Mesothelial cell of epicardium (in vitro differentiated cells): ENCODE data around the gene TSC22D4. TPM values are rescaled to one million over a fixed set of nuclear protein-coding genes. Genes with fewer than 3 reads are reported as not detected.

Source experiments
- DNase-seq, 2 experiments: peaks; one replicate each; pipeline ENCODE4 v3.0.0; 2021; ENCODE audit warnings: low spot score in 2 of 2; ENCODE audit not compliant: unreplicated experiment in 2 of 2
- H3K27ac Mint-ChIP-seq: 2 replicates; pipeline ENCODE4 v1.8.0; 2021; ENCODE audit warnings: mixed read lengths
- H3K27me3 Mint-ChIP-seq: 2 replicates; pipeline ENCODE4 v1.8.0; 2021; ENCODE audit warnings: low read depth, mixed read lengths
- H3K36me3 Mint-ChIP-seq: 2 replicates; pipeline ENCODE4 v1.8.0; 2021; ENCODE audit warnings: mixed read lengths
- H3K4me1 Mint-ChIP-seq: 2 replicates; pipeline ENCODE4 v1.8.0; 2021; ENCODE audit warnings: mixed read lengths
- H3K4me3 Mint-ChIP-seq: 2 replicates; pipeline ENCODE4 v1.8.0; 2021; ENCODE audit warnings: mild to moderate bottlenecking, moderate library complexity, mixed read lengths
- H3K9me3 Mint-ChIP-seq: 2 replicates; pipeline ENCODE4 v1.8.0; 2021; ENCODE audit warnings: mixed read lengths
- total RNA-seq: library from RNA; stranded (reverse); gene quantifications from 3 replicates; pipeline ENCODE4 v1.2.1, GENCODE V29; 2021
- TF ChIP-seq, protein P1 (sequence below): fragments of 200-600 bp; sonication (generic); IDR thresholded peaks from one replicate; pipeline ENCODE4 v1.5.0; 2021; ENCODE audit warnings: antibody characterized with exemption; ENCODE audit not compliant: unreplicated experiment

The TSC22D4 gene
- total RNA-seq, 1 donor from 2014 or later: 52.4 TPM

DNA sequence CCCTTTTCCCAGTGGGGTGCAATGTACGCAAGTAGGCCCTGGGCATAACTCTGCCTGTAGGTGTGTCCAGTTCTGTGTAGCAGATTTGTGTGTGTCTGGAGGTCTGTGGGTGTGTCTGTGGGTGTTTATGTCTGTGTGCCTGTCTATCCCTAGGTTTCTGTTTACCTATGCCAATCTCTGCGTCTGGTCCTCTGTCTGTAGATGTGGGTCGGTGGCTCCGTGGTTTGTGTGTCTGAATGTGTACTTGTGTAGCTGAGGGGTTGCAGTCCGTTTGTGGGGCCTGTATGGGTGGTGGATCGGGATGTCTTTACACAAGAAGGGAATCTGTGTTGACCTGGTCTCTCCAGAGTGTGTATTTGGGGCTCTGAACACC, 5.6 kb upstream of the TSC22D4 start:
- peak overlapping the region; percentile 49 for H3K27ac Mint-ChIP-seq
- peaks cover 31% of the 10 kb centered on the region for H3K4me1 Mint-ChIP-seq
- H3K27me3 Mint-ChIP-seq: no peaks in the 10 kb centered on the region
- H3K9me3 Mint-ChIP-seq: no peaks in the 10 kb centered on the region
- TF ChIP-seq, protein P1, sequence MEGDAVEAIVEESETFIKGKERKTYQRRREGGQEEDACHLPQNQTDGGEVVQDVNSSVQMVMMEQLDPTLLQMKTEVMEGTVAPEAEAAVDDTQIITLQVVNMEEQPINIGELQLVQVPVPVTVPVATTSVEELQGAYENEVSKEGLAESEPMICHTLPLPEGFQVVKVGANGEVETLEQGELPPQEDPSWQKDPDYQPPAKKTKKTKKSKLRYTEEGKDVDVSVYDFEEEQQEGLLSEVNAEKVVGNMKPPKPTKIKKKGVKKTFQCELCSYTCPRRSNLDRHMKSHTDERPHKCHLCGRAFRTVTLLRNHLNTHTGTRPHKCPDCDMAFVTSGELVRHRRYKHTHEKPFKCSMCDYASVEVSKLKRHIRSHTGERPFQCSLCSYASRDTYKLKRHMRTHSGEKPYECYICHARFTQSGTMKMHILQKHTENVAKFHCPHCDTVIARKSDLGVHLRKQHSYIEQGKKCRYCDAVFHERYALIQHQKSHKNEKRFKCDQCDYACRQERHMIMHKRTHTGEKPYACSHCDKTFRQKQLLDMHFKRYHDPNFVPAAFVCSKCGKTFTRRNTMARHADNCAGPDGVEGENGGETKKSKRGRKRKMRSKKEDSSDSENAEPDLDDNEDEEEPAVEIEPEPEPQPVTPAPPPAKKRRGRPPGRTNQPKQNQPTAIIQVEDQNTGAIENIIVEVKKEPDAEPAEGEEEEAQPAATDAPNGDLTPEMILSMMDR: no peak
- peak overlapping the region; percentile 75 for H3K4me3 Mint-ChIP-seq
- H3K36me3 Mint-ChIP-seq: peaks cover 2% of the 10 kb centered on the region
- DNase-seq: no peak

DNA sequence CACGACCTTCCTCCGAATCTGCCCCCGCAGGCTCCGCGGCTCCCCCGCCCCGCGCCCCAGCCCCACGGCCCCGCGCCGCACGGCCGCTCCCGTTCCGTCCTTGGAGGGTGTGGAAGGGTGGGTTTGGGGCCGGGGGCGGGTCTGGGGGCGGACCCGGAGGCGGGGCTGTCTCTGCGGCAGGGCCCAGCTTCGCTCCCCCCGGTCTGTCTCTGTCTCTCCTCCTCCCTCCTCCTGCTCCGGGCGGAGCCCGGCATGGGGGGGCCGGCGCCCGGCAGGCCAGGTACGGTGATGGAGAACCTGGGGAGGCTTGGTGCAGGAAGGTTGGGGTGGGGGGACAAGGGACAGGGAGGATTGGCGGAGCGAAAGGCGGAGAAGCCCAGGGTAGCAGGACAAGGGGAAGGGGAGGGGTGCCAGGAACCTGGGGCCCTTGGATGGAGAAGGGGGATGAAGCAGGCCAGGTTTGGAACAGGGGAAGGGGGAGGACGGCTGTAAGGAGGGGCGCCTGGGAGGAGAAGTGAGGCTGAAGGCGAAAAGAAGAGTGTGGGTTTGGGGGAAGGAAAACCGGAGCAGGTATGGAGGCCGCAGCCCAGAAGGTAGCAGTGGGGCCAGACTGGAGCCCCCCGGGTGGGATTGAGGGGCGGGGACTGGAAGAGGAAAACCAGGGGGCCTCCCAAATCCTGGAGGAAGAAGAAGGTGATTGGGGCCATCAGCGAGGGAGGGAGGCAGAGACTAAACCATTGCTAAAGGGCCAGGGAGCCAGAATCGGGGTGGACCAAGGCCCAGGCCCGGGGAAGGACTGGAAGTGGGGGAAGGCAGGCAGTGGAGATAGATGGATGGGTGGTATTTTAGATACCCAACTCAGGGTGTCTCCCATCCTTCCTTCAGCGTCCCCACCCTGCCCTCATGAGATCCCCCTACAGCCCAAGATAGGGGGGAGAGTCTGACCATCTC, 5.0 kb upstream of the TSC22D4 start, which contains the start of gene NYAP1:
NYAP1 (plus strand) TSS at position 206 of the 951 bp plus-strand sequence. CDS start 1,385 bp downstream, outside the sequence.
- TF ChIP-seq, protein P1: no peak
- Mint-ChIP-seq H3K4me1 (peaks cover 31% of the 10 kb centered on the region), H3K27me3 (no peaks in the 10 kb centered on the region)

DNA sequence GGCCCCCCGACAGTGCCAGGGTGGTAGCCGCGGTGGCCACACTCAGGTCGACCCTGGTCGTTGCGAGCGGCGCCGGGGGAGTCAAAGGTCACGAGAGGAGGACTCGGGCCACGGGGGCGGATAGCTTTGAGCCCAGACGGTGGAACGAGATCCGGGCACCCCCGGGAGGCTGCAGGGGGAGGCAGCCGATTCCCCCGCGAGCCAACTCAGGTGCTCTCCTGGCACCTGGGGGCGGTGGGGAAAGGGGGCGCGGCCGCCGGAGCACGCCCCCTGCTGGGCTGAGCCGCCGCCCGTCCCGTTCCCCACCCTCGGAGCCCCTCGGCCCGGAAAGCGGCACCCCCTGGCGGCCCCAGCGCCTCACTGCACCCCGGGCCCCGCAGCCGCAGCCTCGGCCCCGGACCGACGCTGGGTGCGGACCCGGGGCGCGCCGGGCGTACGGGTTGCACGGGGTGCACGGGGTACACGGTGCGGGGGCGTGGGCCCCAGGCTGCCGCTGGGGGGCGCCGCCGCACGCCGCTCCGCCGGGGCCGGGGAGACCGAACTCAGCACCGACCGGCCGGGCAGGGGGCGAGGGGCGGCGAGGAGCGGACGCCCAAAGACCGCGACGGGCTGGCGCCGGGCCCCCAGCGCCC, 4.2 kb upstream of the TSC22D4 start:
- DNase-seq: peak; percentile 78 to 95
- Mint-ChIP-seq H3K27me3 (no peaks in the 10 kb centered on the region), H3K36me3 (peaks cover 2% of the 10 kb centered on the region), H3K4me3 (peak overlapping the region; percentile 81), H3K9me3 (no peaks in the 10 kb centered on the region), H3K4me1 (peaks cover 31% of the 10 kb centered on the region), H3K27ac (peak overlapping the region; percentile 73)
- TF ChIP-seq, protein P1: peak; percentile 98

More for the DNA sequence above, 5.0 kb upstream of the TSC22D4 start, which contains the start of gene NYAP1:
- H3K4me3 Mint-ChIP-seq: peak within 1 kb of the TSS; percentile 81
- peak within 1 kb of the TSS; percentile 79 for H3K27ac Mint-ChIP-seq
- H3K9me3 Mint-ChIP-seq: no peaks in the 10 kb centered on the region
- peak; percentile 65 to 73 for DNase-seq
- peaks cover 2% of the 10 kb centered on the region for H3K36me3 Mint-ChIP-seq

DNA sequence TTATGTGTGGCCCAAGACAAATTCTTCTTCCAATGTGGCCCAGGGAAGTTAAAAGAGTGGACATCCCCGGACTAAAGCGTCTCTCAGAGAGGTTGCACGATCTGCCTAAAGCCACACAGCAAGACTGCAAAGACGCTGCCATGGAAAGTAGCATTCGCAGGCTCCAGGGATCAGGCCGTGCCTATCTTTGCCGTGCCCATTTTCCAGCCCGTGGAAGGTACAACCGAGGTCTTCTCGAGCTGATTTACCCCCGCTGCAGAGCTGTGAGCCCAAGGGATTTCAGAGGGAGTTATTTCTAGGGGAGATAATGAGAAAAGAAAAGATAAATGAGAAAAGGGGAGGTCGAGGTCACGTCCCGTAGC, 3.7 kb upstream of the TSC22D4 start:
- peak overlapping the region; percentile 73 for H3K27ac Mint-ChIP-seq
- TF ChIP-seq, protein P1: no peak
- H3K27me3 Mint-ChIP-seq: no peaks in the 10 kb centered on the region
- H3K4me1 Mint-ChIP-seq: peaks cover 31% of the 10 kb centered on the region
- no peak for DNase-seq
- H3K4me3 Mint-ChIP-seq: peak overlapping the region; percentile 81
- no peaks in the 10 kb centered on the region for H3K9me3 Mint-ChIP-seq
- H3K36me3 Mint-ChIP-seq: peaks cover 2% of the 10 kb centered on the region

DNA sequence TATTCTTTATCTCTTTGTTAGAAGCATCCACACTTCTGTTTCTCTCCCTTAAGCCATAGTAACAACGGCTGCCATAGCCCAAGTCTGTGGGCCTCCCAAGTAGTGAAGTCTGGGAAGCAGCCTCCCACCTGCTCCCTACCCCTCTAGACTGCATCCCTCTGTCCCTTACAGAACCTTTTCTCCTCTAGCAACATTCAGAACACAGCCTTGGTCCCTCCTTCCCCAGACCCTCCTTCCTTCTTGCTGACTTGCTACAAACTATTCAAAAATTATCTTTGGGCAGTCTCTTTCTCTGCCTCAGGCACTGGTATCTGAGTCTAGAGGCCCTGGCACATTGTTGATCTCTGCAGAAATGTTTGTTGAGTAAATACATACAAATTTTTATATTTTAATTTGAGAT, 2.5 kb upstream of the TSC22D4 start:
- Mint-ChIP-seq H3K4me1 (peaks cover 38% of the 10 kb centered on the region), H3K9me3 (no peaks in the 10 kb centered on the region), H3K27me3 (no peaks in the 10 kb centered on the region), H3K27ac (peak overlapping the region; percentile 68), H3K36me3 (peaks cover 2% of the 10 kb centered on the region), H3K4me3 (peak overlapping the region; percentile 5)
- no peak for DNase-seq
- TF ChIP-seq, protein P1: no peak
